Naive B cell (primary cell): ENCODE results near the gene OTOGL. TPM values are rescaled to one million over a fixed set of nuclear protein-coding genes. Genes with fewer than 3 reads are reported as not detected.
"Not testable (repeated sequence)": the region's sequence is repeated elsewhere in the genome, so short reads cannot be mapped to it uniquely, and the experiment has no call there.

Source experiments
- ATAC-seq, 2 donors: fragments of 150-1000 bp; cut with Tn5 transposase; 2 replicates each; pipeline ENCODE4 v1.10.0; 2021; ENCODE audit warnings: low read depth in 2 of 2, mild to moderate bottlenecking in 2 of 2, moderate library complexity in 2 of 2
- DNase-seq: peaks from one replicate; pipeline ENCODE4 v3.0.0; 2022
- H3K27ac Mint-ChIP-seq, 6 donors: one replicate each; pipeline ENCODE4 v1.8.0; 2020 to 2022; ENCODE audit warnings: mild to moderate bottlenecking in 6 of 6, mixed read lengths in 6 of 6, moderate library complexity in 5 of 6, inconsistent platforms in 2 of 6
- H3K27me3 Mint-ChIP-seq, 3 donors: one replicate each; pipeline ENCODE4 v1.8.0; 2021 to 2022; ENCODE audit warnings: mixed read lengths in 3 of 3, mild to moderate bottlenecking in 1 of 3
- H3K36me3 Mint-ChIP-seq, 2 donors: one replicate each; pipeline ENCODE4 v1.8.0; 2020 to 2022; ENCODE audit warnings: mixed read lengths in 2 of 2, inconsistent platforms in 1 of 2, mild to moderate bottlenecking in 1 of 2
- H3K4me1 Mint-ChIP-seq, 3 donors: one replicate each; pipeline ENCODE4 v1.8.0; 2020 to 2022; ENCODE audit warnings: mixed read lengths in 3 of 3, inconsistent platforms in 1 of 3, mild to moderate bottlenecking in 1 of 3, moderate library complexity in 1 of 3
- H3K4me3 Mint-ChIP-seq, 8 donors: one replicate each; pipeline ENCODE4 v1.8.0; 2020 to 2022; ENCODE audit warnings: mild to moderate bottlenecking in 8 of 8, mixed read lengths in 8 of 8, moderate library complexity in 8 of 8, inconsistent platforms in 2 of 8
- H3K9me3 Mint-ChIP-seq, 7 donors: one replicate each; pipeline ENCODE4 v1.8.0; 2020 to 2022; ENCODE audit warnings: mixed read lengths in 7 of 7, mild to moderate bottlenecking in 5 of 7, inconsistent platforms in 2 of 7, moderate library complexity in 1 of 7
- polyA plus RNA-seq, 6 donors: library from polyadenylated mRNA; unstranded; fragments of 300-500 nt; fragmentation: Illumina TruSeq; gene quantifications; one replicate each; pipeline ENCODE4 v1.2.3, GENCODE V29; 2021; ENCODE audit warnings: low read depth in 6 of 6

The OTOGL gene
- polyA plus RNA-seq, 6 donors from 2014 or later = not detected

DNA sequence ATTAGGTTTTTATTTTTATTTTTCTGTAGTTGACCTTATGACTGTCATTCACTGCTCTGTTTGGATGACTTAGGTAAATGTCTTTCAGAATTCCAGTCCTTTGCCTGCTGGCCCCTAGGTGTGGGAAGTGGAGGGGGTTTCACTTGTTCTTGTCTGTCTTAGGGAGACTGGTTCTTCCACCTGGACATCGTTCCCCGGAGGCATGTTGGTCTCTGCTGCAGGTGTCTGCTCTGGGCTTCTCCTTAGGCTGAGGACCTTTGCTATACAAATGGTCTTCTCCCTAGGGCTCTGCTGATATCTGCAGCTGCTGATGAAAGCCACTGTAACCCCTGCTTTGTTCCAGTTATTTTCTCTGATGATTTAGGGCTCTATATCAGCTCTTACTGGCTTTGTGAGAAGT, 97.1 kb downstream of the OTOGL start:
- ATAC-seq = no peak
- Mint-ChIP-seq H3K9me3 (peaks cover 0 to 6% (median 0%) of the 10 kb centered on the region in 7 donors), H3K4me3 (no peak overlapping the region)

DNA sequence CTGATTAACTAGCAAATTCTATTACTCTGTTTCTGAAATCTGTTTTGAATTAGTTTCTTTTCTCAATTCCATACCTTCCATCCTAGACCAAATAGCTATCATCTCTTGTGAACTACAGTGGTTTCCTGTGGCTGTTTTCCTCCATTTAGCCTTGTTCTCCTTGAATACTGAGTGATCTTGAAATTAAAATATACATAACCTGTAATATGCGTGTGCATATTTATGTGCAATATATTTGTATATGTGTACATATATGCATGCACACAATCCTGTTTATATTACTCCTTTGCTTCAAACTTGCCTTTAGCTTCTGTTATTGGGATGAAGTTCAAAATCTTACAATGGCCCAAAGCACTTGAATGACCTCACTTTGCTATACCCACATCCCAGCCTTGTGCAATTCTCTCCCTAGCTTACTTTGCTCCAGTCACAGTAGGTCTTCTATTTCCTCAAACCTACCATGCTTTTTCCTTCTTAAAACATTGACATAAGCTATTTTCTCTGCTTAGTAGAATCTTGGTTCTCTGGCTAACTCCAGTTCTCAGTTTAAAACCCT, 99.5 kb downstream of the OTOGL start:
- peaks cover 0 to 6% (median 0%) of the 10 kb centered on the region in 7 donors for H3K9me3 Mint-ChIP-seq
- ATAC-seq (no peak), DNase-seq (no peak)
- no peaks in the 10 kb centered on the region for H3K36me3 Mint-ChIP-seq
- no peaks in the 10 kb centered on the region for H3K4me1 Mint-ChIP-seq
- H3K27ac Mint-ChIP-seq = peak overlapping the region in 1 of 6 donors; percentile 13
- no peak overlapping the region for H3K4me3 Mint-ChIP-seq
- peaks cover 0 to 11% (median 7%) of the 10 kb centered on the region in 3 donors for H3K27me3 Mint-ChIP-seq

More for the DNA sequence above, 97.1 kb downstream of the OTOGL start:
- no peak for DNase-seq
- Mint-ChIP-seq H3K4me1 (no peaks in the 10 kb centered on the region), H3K36me3 (no peaks in the 10 kb centered on the region), H3K27me3 (peaks cover 0 to 4% (median 0%) of the 10 kb centered on the region in 3 donors), H3K27ac (no peak overlapping the region)

DNA sequence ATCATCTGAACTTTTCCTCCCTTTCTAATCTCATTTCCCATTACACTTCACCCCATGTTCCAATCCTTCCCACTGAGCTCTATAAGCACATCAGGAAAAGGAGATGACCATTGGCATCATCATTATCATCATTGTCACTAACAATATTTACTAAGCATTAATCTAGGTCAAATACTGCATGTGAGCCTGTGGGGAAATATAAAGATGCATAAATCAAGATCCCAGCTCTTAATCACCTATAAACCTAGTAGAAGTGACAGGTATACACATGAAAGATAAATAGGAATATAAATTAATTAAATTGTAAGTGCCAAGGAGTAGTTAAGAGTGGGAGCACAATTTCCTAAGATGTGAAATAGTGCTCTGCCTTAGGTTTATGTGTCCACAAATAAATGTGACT, 100.6 kb downstream of the OTOGL start:
- peaks cover 0 to 11% (median 7%) of the 10 kb centered on the region in 3 donors for H3K27me3 Mint-ChIP-seq
- ATAC-seq = no peak
- no peak overlapping the region for H3K27ac Mint-ChIP-seq
- no peaks in the 10 kb centered on the region for H3K4me1 Mint-ChIP-seq
- H3K4me3 Mint-ChIP-seq = no peak overlapping the region
- DNase-seq = no peak
- H3K9me3 Mint-ChIP-seq = peaks cover 0 to 6% (median 0%) of the 10 kb centered on the region in 7 donors
- no peaks in the 10 kb centered on the region for H3K36me3 Mint-ChIP-seq

DNA sequence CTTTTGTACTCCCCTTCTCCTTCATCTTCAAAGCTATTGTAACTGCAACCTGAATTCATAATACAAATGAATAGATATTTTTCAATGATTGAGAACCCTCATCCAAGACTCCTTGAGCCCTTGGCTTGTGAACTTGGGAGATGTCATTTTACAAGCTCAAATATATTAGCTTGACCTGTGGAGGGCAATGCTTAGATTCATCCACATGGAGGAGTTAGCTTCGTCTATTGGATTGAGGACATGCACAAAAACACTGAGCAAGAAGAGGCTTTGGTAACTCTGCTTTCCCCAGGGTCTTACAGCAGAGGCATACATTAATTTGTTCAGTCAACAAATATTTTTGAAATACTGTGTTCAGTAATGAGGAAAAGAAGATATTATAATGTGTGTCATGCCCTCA, 101.1 kb downstream of the OTOGL start:
- DNase-seq (no peak), ATAC-seq (no peak)
- Mint-ChIP-seq H3K27me3 (peaks cover 0 to 11% (median 7%) of the 10 kb centered on the region in 3 donors), H3K4me1 (no peaks in the 10 kb centered on the region), H3K27ac (no peak overlapping the region), H3K36me3 (no peaks in the 10 kb centered on the region), H3K4me3 (no peak overlapping the region), H3K9me3 (peaks cover 0 to 6% (median 0%) of the 10 kb centered on the region in 7 donors)

DNA sequence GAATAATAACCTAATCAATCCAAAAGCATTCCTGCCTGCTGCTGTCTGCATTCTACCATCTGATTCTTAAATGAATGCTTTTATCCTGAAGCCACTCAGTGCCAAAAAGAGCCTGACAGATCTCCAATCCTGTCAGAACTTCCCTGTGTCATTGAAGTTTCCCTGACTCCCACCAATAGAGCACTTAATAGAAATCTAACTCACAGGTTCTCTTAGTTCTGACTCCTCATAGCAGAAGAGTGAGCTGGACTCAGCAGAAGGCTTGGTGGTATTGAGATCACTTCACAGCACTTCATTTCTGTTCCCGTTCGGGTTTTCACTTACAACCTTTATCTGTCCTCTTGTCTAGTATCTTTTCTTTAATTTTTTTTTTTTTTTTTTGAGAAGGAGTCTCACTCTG, 102.6 kb downstream of the OTOGL start:
- ATAC-seq = no peak

DNA sequence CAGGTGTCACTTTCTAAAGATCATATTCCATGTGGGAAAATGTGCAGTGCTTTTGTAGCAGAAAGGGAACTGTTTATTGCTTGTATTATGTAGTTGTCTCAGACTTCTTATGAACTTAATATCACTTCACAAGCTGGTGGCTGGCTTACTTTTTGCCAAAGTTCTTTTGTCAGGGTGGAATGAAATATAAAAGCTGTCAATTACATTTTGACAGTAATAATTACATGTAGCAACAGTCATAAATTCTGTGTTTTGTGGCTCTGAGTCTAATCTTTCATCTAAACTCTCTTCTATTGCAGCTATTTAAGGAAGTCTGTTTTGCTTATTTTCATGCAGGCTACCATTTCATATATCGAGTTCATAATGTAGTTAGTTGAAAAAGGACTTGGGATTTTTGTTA, 106.6 kb downstream of the OTOGL start:
- Mint-ChIP-seq H3K4me3 (no peak overlapping the region), H3K27me3 (peaks cover 5 to 10% (median 7%) of the 10 kb centered on the region in 3 donors), H3K27ac (no peak overlapping the region), H3K9me3 (no peaks in the 10 kb centered on the region), H3K36me3 (no peaks in the 10 kb centered on the region), H3K4me1 (no peaks in the 10 kb centered on the region)
- DNase-seq (no peak), ATAC-seq (no peak)

More for the DNA sequence above, 102.6 kb downstream of the OTOGL start:
- Mint-ChIP-seq H3K4me1 (no peaks in the 10 kb centered on the region), H3K27ac (no peak overlapping the region), H3K9me3 (peaks cover 0 to 6% (median 0%) of the 10 kb centered on the region in 7 donors), H3K4me3 (no peak overlapping the region), H3K36me3 (no peaks in the 10 kb centered on the region), H3K27me3 (peaks cover 5 to 11% (median 7%) of the 10 kb centered on the region in 3 donors)
- DNase-seq = no peak

DNA sequence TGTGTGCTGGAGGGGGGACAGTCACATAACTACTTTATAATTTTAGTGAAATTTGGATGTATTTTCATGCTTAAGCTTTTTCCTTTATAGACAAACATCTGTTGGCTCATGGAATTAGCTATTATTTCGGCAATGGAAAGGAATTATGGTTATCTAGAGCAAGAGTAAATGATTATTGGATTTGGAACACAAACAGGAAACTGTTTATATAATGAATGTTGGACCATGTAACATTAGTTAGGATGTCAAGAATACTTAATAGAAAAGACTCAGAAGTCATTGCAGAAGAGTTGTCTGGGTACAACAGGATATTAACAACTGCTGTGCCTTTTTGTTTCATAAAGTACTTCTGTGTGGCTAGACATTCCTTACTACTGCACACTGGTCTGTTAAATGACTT, 108.7 kb downstream of the OTOGL start:
- Mint-ChIP-seq H3K4me3 (no peak overlapping the region), H3K36me3 (no peaks in the 10 kb centered on the region), H3K27ac (no peak overlapping the region), H3K4me1 (no peaks in the 10 kb centered on the region), H3K9me3 (no peaks in the 10 kb centered on the region), H3K27me3 (peaks cover 3 to 5% (median 5%) of the 10 kb centered on the region in 3 donors)
- ATAC-seq (no peak), DNase-seq (no peak)

DNA sequence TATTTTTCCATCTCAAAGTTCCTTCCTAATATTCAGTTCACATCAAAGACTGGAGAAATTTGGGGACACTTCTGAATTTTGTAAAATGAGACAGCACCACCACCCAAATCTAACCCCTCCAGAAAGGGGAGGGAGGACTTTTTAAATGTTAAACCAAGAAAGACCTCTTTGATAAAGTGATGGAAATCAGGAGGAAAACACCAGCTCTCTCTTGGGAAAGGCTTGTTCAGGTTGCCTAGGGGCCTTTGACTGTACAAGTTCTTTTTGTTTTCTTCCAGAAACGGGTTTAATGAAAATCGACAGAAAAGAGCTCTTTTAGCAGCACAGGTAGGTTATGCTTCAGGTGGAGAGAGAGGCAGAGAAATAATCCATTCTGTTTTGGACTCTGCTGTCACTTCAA, 112.3 kb downstream of the OTOGL start:
- H3K4me1 Mint-ChIP-seq = no peaks in the 10 kb centered on the region
- ATAC-seq = no peak
- no peak for DNase-seq
- no peaks in the 10 kb centered on the region for H3K36me3 Mint-ChIP-seq
- H3K27me3 Mint-ChIP-seq = peaks cover 0 to 4% (median 0%) of the 10 kb centered on the region in 3 donors
- H3K9me3 Mint-ChIP-seq = peaks cover 0 to 2% (median 0%) of the 10 kb centered on the region in 7 donors
- H3K27ac Mint-ChIP-seq = no peak overlapping the region
- H3K4me3 Mint-ChIP-seq = no peak overlapping the region

DNA sequence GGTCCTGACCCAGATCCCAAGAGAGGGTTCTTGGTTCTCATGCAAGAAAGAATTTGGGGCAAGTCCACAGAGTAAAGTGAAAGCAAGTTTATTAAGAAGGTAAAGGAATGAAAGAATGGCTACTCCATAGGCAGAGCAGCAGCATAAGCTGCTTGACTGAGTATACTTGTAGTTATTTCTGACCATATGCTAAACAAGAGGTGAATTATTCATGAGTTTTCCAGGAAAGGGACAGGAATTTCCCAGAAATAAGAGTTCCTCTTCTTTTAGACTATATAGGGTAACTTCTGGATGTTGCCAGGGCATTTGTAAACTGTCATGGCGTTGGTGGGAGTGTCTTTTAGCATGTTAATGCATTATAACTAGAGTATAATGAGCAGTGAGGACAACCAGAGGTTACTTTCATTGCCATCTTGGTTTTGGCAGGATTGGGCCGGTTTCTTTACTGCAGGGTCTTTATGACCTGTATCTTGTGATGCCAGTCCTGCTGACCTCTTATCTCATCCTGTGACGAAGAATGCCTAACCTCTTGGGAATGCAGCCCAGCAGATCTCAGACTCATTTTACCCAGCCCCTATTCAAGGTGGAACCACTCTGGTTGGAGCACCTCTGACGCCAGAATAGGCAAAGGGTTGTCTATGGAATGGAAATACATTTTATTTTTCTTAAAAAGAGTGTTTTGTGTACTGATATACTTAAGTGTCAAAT, 113.8 kb downstream of the OTOGL start:
- no peak for ATAC-seq
- no peaks in the 10 kb centered on the region for H3K36me3 Mint-ChIP-seq
- no peak overlapping the region for H3K4me3 Mint-ChIP-seq
- peaks cover 0 to 2% (median 0%) of the 10 kb centered on the region in 7 donors for H3K9me3 Mint-ChIP-seq
- peaks cover 0 to 4% (median 0%) of the 10 kb centered on the region in 3 donors for H3K27me3 Mint-ChIP-seq
- no peaks in the 10 kb centered on the region for H3K4me1 Mint-ChIP-seq
- no peak for DNase-seq
- H3K27ac Mint-ChIP-seq = no peak overlapping the region

DNA sequence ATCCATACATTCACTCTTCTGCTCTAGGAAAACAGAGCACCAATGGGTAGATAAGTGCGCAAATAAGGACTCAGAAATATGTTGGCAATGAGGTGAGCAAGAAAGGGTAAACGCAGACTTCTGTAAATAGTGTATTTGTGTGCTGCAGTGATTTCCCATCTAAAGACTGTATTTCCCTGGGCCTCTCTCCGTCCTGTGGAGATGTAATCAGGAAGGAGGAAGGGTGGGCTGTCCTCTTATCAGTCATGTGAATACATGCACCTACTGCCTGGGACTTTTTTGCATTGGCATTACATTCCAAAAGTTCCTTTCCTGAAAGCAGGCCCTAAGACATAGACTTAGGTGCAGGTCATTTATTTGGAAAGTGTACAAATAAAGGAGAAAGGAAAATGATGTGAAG, 114.5 kb downstream of the OTOGL start:
- Mint-ChIP-seq H3K27ac (no peak overlapping the region), H3K27me3 (peaks cover 0 to 4% (median 0%) of the 10 kb centered on the region in 3 donors), H3K36me3 (no peaks in the 10 kb centered on the region), H3K4me1 (no peaks in the 10 kb centered on the region), H3K4me3 (no peak overlapping the region), H3K9me3 (peaks cover 0 to 2% (median 0%) of the 10 kb centered on the region in 7 donors)
- DNase-seq (no peak), ATAC-seq (no peak)

DNA sequence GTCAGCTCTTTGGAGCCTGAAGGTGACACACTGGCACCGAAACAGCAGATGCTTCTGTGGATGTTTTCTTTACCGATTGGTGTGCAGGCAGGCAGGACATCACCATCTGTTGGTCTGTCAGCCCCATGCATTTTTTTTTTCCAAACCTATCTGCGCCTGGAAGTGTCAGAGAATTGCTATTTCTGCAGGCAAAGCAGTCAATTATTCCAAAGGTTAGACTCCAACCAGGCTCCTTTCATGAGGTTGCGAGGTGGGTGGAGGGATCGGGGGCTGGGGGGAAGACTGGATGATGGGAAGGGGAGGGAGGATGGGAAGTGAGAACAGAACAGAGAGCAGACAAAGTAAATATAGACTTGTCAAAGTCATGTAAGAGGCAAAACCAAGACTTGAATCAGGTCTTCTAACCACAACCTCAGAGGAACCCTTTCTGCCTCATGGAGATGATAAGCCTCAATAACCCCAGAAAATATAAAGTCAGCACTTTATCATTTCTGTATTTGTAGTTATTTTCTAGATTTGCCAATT, 117.7 kb downstream of the OTOGL start:
- H3K27ac Mint-ChIP-seq = no peak overlapping the region
- H3K4me1 Mint-ChIP-seq = no peaks in the 10 kb centered on the region
- no peaks in the 10 kb centered on the region for H3K36me3 Mint-ChIP-seq
- ATAC-seq (no peak), DNase-seq (no peak)
- H3K27me3 Mint-ChIP-seq = peaks cover 0 to 4% (median 0%) of the 10 kb centered on the region in 3 donors
- no peak overlapping the region for H3K4me3 Mint-ChIP-seq
- peaks cover 0 to 2% (median 0%) of the 10 kb centered on the region in 7 donors for H3K9me3 Mint-ChIP-seq

DNA sequence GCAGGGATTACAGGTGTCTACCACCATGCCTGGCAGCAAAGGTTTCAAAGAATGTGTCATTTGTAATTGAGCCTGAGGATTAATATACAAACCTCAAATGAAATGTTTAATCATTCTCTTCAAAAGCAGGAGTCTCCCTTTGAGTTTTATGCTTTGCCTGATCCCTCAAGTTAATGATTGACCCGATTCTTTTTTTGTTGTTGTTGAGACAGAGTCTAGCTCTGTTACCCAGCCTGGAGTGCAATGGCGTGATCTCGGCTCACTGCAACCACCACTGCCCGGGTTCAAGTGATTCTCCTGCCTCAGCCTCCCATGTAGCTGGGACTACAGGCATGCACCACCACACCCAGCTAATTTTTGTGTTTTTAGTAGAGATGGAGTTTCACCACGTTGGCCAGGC, 119.6 kb downstream of the OTOGL start:
- H3K27ac Mint-ChIP-seq, H3K27me3 Mint-ChIP-seq, H3K36me3 Mint-ChIP-seq, DNase-seq, H3K4me1 Mint-ChIP-seq, ATAC-seq, H3K4me3 Mint-ChIP-seq, H3K9me3 Mint-ChIP-seq: not testable (repeated sequence)

DNA sequence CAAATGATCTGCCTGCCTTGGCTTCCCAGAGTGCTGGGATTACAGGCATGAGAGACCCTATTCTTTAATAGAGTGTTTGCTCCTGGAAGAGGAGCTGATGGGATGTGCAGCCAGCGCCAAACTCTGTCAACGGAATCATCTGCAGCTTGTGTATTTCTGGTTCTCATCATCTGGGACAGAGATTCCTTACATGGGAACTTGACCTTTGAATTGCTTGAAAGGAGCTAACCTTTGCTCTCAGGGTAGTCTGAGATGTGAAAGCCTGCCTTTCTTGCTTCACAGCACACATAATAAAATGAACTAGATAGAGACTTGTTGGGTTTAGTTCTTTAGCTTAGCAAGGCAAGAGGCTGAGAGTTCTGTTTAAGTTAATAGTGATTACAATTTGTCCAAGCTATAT, 120.0 kb downstream of the OTOGL start:
- ATAC-seq (no peak), DNase-seq (no peak)
- Mint-ChIP-seq H3K27me3 (peaks cover 0 to 2% (median 0%) of the 10 kb centered on the region in 3 donors), H3K27ac (no peak overlapping the region), H3K9me3 (peaks cover 0 to 2% (median 0%) of the 10 kb centered on the region in 7 donors), H3K4me3 (no peak overlapping the region), H3K36me3 (no peaks in the 10 kb centered on the region), H3K4me1 (no peaks in the 10 kb centered on the region)

DNA sequence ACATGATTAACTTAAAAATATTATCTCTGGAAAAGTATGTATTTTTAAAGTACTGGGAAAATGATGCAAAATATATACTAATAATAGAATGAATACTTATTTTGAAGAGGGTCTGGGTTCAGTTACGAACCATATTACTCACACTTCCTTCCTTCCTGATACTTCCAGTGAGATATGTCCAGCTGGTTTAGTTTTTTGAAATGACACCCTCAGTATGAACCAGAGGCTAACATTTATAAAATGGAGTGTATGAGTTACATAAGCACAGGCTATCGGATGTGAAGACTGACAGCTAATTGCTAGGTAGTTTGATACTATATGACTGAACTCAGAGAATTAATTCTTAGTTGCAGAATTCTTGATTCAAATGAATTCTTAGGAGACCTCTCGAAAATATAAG, 122.9 kb downstream of the OTOGL start:
- DNase-seq (no peak), ATAC-seq (no peak)
- Mint-ChIP-seq H3K4me3 (no peak overlapping the region), H3K36me3 (no peaks in the 10 kb centered on the region), H3K27ac (no peak overlapping the region), H3K4me1 (no peaks in the 10 kb centered on the region), H3K27me3 (no peaks in the 10 kb centered on the region), H3K9me3 (no peaks in the 10 kb centered on the region)
